HTR-8/SVneo (cell line): ENCODE measurements around the gene ATP2A3.
A peak's percentile ranks its signal among the peaks of the same experiment; 100 is the strongest.
"Not testable (repeated sequence)": the region's sequence is repeated elsewhere in the genome, so short reads cannot be mapped to it uniquely, and the experiment has no call there.

Experiments
- DNase-seq: peaks from one replicate; pipeline ENCODE4 v3.0.0; 2011; ENCODE audit warnings: low spot score, mixed read lengths; ENCODE audit not compliant: insufficient read length
- FAIRE-seq: peaks from 2 replicates; lab custom pipeline; 2011; peaks lifted over from hg19 to GRCh38; lab: Jason Lieb, UNC

The ATP2A3 gene

DNA sequence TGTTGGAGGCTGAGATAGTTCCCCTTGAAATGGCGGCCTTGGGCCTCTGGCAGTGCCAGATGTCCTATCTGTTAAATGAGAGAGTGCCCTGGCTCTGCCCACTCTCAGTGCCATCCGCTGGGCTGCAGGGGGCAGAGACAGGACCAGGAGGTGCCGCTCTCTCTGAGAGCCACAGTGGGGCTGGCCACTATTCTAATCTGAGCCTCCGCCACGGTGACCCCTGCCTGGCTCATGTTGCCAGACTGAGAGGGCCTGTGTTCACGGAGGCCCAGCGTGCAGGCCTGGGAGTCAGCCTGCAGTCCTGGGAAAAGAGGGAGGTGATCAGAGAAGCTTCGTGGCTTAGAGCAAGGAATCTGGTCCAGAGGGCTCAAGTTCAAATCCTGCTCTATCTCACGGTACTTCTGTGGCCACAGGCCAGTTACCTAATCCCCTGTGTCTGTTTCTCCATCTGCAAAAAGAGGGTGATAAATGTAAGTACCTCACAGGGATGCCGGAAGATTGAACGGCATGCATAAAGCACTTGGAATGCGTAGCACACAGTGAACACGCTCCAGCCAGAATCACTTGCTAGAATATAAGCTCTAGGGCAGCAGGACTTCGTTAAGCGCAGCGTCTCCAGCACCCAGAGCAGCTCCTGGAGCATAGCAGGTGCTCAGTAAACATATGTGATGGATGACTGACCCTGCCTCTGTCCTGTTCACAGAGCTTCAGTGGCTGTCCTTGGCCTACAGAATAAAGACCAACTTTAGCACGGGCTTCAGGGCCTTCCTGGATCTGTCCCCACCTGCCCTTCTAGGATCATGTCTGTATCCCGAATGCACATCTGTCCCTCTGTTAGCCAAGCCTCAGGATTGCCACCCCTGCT lies 6.3 kb downstream of the ATP2A3 start:
- DNase-seq (no peak), FAIRE-seq (no peak)

GRCh38 chr17:3956983-3957382 lies 7.3 kb downstream of the ATP2A3 start:
- DNase-seq (no peak), FAIRE-seq (peak; percentile 49)

DNA sequence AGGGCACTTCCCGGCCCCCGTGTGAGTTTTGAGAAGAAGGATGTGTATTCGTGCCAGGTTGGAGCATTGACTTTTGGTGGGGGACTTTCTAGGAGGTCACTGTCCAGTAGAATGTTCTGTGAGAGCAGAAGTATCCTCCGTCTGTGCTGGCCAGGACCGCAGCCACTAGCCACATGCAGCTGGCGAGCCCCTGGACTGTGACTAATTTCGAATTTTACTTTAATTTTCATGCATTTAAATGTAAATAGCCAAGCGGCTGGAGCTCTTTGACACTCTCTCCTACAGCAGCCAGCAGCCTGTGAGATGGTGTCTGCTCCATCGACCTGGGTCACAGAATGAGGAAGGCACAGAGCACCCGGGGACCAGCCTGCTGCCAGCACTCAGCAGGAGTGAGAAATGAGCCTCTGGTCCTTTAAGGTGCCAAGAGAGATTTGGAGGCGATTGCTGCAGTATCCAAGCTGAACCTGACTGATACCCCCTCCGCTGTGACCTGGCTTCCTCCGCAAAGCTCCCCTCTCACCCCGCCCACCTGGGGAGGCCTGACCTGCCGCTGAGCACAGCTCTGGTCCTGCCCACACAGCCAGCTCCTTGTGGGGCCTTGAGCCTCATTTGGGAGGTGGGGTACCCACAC lies 7.8 kb downstream of the ATP2A3 start:
- FAIRE-seq, result no peak
- no peak for DNase-seq

GRCh38 chr17:3955673-3955988 lies 8.6 kb downstream of the ATP2A3 start:
- FAIRE-seq, result no peak
- DNase-seq, result no peak

DNA sequence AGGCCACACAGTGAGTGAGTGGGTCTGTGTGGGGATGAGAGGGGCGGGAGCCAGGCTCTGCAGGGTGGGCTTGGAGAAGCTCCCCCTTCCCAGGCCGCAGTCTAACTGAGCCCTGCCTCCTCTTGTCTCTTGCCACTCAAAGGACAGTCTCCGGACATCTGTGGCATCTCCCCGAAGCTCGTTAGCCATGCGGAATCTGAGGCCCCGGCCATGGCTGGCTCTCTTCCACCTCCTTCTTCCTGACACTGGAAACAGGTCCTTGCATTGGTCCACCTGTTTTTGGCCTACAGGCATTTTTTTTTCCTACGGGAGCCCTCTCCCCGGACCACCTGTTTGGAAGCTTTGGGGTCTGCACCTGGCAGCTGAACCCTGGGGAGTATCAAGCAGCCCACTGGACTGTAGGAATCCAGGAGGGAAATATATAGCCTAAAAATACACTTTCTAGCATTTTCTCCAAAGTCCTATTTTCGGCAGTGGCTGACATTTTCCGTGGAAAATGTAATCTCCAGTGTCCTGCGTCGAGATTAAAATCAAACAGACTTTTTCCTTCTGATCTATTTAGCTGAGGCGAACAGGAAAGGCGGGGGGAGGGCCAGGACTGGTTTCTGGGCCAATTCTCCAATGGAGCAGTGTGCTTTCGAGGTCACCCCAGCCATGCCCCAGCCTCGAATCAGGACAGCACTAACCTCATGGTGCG lies 9.1 kb downstream of the ATP2A3 start:
- FAIRE-seq (no peak), DNase-seq (no peak)

DNA sequence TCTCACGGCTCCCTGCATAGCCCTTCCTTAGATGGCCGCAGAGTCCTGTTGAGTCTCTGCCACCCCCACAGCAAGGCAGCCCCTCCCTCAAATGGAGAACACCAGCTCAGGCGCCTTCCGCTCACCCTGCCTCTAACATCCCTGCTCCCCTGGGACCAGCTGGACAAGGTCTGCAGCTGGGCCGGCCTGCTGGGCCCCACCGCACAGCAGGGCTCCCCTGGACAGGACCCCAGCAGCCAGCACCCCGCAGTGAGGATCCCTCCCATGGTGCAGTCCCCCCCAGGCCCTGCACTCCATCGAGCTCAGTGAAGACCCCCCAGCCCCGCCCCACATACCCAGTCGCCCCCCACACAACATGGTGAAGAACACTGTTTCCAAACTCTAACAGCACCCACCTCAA lies 10.2 kb downstream of the ATP2A3 start:
- FAIRE-seq (no peak), DNase-seq (no peak)

- DNase-seq (no peak), FAIRE-seq (no peak)
These were observed 10.7 kb downstream of the ATP2A3 start for GRCh38 chr17:3953542-3953941.

DNA sequence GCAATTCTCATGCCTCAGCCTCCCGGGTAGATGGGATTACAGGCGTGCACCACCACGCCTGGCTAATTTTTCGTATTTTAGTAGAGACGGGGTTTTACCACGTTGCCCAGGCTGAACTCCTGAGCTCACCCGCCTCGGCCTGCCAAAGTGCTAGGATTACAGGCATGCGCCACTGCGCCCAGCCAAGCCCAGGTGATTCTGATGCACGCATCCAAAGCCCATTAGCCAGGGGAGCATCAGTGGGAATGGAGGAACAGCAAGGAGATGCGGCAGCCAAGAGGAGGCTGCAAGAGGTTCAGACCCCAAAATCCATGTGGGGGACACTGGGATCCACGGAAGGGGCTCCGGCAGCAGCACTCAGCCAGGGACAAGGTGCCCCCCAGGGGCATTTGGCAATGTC lies 12.1 kb downstream of the ATP2A3 start:
- FAIRE-seq (no peak), DNase-seq (no peak)

DNA sequence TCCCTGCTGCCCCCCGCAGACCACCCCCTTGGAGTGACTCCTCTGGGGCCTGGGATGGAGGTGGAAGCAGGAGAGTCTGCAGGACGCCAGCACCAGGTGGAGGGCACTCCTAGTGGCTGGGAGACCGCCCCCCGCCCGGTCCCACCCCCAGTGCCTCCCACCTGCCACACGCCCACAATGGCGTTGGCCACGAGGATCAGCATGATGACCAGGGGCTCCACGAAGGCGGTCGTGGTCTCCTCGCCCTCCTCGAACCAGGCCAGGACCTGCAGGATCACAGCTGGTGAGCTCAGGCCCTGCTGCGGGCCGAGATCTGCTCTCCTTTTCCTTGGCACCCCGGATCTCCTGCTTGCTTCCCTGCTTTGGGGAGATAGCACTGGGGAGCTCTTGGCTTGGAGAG lies 12.8 kb downstream of the ATP2A3 start:
- DNase-seq (no peak), FAIRE-seq (no peak)

DNA sequence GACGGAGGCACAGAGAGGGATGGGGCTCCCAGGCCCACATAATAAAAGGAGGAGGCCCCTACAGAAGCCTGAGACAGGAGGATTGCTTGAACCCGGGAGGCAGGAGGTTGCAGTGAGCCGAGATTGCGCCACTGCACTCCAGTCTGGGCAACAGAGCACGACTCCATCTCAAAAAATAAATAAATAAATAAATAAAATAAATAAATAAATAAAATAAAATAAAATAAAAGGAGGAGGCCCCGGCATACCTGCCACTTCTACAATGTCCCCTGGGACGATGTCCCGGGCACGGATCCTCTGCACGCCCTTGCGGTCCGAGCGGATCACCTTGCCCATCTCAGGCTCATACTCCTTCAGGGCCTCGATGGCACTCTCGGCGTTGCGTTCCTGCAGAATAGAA lies 13.2 kb downstream of the ATP2A3 start:
- no peak for DNase-seq
- no peak for FAIRE-seq

- FAIRE-seq (no peak), DNase-seq (no peak)
These were observed 13.7 kb downstream of the ATP2A3 start for GRCh38 chr17:3950584-3950983.

DNA sequence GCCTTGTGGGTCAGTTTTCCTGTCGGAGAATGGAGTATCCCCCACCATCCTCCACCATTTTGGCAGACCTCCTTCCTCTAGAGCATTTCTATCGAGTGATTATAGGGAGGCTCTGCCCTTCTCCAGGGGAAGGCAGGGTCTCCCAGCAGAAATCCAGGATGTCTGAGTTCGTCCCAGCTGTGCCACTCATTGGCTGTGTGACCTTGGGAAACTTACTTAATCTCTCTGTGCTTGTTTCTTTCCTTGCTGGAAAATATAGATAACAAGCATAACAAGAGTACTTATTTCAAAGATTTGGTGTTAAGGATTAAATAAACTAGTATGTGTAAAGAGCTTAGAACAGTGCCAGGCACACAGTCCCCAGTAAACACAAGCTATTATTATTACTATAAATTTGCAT lies 14.8 kb downstream of the ATP2A3 start:
- DNase-seq (no peak), FAIRE-seq (no peak)

GRCh38 chr17:3948551-3948950 lies 15.7 kb downstream of the ATP2A3 start:
- not testable (repeated sequence) for DNase-seq

GRCh38 chr17:3947318-3947810 lies 16.9 kb downstream of the ATP2A3 start:
- FAIRE-seq (no peak), DNase-seq (no peak)

More at GRCh38 chr17:3948551-3948950, 15.7 kb downstream of the ATP2A3 start:
- not testable (repeated sequence) for FAIRE-seq

- FAIRE-seq, result no peak
- no peak for DNase-seq
These were observed 17.5 kb downstream of the ATP2A3 start for GRCh38 chr17:3946711-3947235.

DNA sequence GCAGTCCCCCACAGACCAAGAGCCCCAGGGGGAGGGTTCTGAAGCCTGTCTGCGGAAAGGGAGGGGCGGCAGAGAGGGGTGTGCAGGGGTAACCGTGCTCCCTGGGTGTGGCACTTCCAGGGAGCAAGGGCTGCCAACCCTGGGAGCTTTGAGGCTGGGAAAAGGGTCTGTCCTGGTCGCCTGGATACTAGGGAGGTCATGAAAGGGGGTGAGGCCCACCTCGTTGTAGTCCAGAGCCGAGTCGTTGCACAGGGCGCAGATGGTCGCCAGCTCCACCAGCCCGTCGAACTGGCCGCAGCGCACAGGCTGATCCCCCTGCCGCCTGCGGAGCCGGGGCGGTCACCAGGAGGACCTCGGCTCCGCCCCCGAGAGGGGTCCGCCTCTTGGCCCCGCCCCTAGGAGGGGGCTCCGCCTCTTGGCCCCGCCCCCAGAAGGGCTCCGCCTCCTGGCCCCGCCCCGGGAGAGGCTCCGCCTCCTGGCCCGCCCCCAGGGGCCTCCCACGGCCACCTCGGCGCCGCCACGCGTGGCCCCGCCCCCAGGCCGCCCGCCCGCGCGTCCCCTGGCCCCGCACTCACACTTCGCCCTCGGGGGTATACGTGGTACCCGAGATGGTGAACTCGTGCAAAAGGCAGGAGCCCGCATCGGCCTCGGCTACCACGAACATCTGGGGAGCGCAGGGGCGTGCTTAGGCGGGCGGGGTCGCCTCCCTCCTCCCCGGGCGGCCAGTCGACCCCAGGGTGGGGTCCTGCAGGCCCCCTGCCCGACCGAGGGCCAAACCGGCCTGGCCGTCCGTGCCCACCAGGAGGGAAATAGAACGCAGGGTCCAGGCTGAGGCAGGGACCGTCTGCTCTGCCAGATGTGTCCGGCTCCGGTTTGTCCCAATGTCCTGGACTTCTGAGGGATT lies 19.5 kb downstream of the ATP2A3 start:
- FAIRE-seq (no peak), DNase-seq (peak; percentile 30)

DNA sequence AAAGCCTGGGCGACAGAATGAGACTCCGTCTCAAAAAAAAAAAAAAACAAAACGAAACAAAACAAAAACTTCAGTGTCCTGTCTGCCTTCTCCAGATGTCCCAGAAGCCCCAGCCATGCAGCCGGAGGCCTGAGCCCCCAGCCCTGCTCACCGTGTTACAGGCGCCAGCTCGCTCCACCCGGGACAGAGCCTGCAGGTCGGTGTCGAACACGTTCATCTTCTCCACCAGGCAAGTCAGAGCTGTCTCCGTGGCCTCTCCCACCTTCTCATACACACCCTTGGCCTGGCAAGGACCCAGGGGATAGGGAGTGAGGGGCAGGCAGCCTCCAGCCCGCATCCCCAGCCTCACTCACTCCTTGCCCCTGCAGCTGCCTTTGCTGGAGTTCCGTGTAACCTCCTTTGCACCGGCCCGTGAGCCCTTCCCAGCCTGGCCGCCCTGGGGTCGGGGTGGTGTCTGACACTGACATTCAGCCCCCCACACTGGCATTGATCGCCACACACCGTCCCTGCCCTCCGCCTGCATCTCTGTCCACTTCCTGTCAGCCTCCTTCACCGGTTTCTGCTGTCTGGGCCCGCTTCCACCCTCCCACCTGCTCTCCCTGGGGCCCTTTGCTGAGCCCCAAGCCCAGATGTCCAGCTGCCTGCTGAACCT lies 20.9 kb downstream of the ATP2A3 start:
- FAIRE-seq, result no peak
- DNase-seq, result no peak

DNA sequence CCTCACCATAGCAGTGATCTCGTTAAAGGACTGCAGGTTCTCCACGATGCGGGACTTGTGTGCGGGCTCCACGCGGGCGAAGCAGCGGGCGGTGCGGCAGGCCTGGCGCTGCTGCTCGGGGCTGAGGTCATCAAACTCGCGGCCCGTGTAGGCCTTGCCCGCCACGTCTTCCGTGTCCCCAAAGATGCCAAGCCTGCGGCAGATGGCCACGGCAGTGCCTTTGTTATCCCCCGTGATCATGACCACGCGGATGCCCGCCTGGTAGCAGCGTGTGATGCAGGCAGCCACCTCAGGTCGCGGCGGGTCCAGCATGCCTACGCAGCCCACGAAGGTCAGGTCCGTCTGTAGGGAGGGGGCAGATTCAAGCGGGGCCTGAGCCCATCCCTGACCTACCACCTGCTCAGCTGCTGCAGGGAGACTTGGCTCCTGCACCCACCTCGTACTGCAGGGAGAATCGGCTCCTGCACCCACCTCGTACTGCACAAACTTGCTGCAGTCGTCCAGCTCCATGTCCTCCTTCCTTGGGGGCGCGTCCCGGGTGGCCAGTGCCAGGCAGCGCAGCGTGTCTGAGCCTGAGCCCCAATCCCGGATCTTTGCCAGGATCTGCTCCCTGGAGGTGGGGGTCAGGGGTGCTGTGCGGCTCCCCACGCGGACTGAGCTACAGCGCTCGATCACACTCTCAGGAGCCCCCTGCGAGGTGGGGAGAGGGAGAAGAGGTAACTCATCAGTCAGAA lies 23.1 kb downstream of the ATP2A3 start:
- DNase-seq (no peak), FAIRE-seq (no peak)

DNA sequence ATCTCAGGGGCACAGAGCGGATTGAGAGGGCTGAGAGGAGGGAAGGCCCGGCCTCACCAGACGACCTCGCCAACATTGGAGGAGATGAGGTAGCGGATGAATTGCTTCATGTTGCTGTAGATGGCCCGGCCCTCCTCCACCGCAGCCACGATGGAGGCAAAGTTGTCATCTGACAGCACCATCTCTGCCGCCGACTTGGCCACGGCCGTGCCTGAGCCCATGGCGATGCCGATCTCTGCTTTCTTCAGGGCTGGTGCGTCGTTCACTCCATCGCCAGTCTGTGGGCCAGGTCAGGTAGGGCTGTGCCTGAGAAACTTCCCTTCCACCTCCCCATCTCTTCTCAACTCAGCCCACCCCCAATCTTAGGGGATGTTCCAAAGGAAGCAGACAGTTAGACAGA lies 26.9 kb downstream of the ATP2A3 start:
- DNase-seq (no peak), FAIRE-seq (peak; percentile 76)
